DLD1 (cell line): ENCODE results near the gene DEPDC5.
"Not testable (repeated sequence)": the region's sequence is repeated elsewhere in the genome, so short reads cannot be mapped to it uniquely, and the experiment has no call there.

Experiments
- in situ Hi-C: cut with HindIII; loops from 2 replicates; pipeline ENCODE4 v1.10.0; 2017; ENCODE audit warnings: low sequenced_read_pairs

DEPDC5 gene

GRCh38 chr22:31813898-31814297, 60.1 kb downstream of the DEPDC5 start:
- in situ Hi-C loops, result not testable (repeated sequence)

- in situ Hi-C loops, result no loop called here
Observed at GRCh38 chr22:31814942-31815341, 61.1 kb downstream of the DEPDC5 start.

- in situ Hi-C loops, result not testable (repeated sequence)
Observed at GRCh38 chr22:31815383-31815814, 61.6 kb downstream of the DEPDC5 start.

- in situ Hi-C loops, result no loop called here
Observed at GRCh38 chr22:31816750-31817149, 62.9 kb downstream of the DEPDC5 start.

GRCh38 chr22:31818481-31819392, 64.9 kb downstream of the DEPDC5 start:
- in situ Hi-C loops, result no loop called here

GRCh38 chr22:31820655-31821054, 66.8 kb downstream of the DEPDC5 start:
- in situ Hi-C loops, result no loop called here

GRCh38 chr22:31821572-31821971, 67.8 kb downstream of the DEPDC5 start:
- in situ Hi-C loops, result no loop called here

- in situ Hi-C loops, result no loop called here
Observed at GRCh38 chr22:31822523-31822922, 68.7 kb downstream of the DEPDC5 start.

- in situ Hi-C loops, result no loop called here
Observed at GRCh38 chr22:31825513-31825912, 71.7 kb downstream of the DEPDC5 start.

- in situ Hi-C loops, result no loop called here
Observed at GRCh38 chr22:31826443-31826842, 72.6 kb downstream of the DEPDC5 start.

- in situ Hi-C loops, result no loop called here
Observed at GRCh38 chr22:31828739-31829138, 74.9 kb downstream of the DEPDC5 start.

- in situ Hi-C loops, result no loop called here
Observed at GRCh38 chr22:31829505-31829904, 75.7 kb downstream of the DEPDC5 start.

GRCh38 chr22:31830721-31831070, 76.9 kb downstream of the DEPDC5 start:
- in situ Hi-C loops, result no loop called here

GRCh38 chr22:31833930-31834329, 80.1 kb downstream of the DEPDC5 start:
- in situ Hi-C loops, result no loop called here

GRCh38 chr22:31836010-31836409, 82.2 kb downstream of the DEPDC5 start:
- in situ Hi-C loops, result no loop called here

- in situ Hi-C loops, result no loop called here
Observed at GRCh38 chr22:31838917-31839316, 85.1 kb downstream of the DEPDC5 start.

GRCh38 chr22:31839986-31840385, 86.2 kb downstream of the DEPDC5 start:
- in situ Hi-C loops, result no loop called here

- in situ Hi-C loops, result no loop called here
Observed at GRCh38 chr22:31840585-31840984, 86.8 kb downstream of the DEPDC5 start.

- in situ Hi-C loops, result no loop called here
Observed at GRCh38 chr22:31841078-31841827, 87.4 kb downstream of the DEPDC5 start.

GRCh38 chr22:31843526-31843925, 89.7 kb downstream of the DEPDC5 start:
- in situ Hi-C loops, result no loop called here

- in situ Hi-C loops, result no loop called here
Observed at GRCh38 chr22:31844941-31845340, 91.1 kb downstream of the DEPDC5 start.
